ENCODE data around the gene HDLBP. TPM values are rescaled to one million over a fixed set of nuclear protein-coding genes. Genes with fewer than 3 reads are reported as not detected.

Gene HDLBP
- total and polyA plus RNA-seq, 2 experiments from 2014 or later: 230 to 306 TPM

DNA sequence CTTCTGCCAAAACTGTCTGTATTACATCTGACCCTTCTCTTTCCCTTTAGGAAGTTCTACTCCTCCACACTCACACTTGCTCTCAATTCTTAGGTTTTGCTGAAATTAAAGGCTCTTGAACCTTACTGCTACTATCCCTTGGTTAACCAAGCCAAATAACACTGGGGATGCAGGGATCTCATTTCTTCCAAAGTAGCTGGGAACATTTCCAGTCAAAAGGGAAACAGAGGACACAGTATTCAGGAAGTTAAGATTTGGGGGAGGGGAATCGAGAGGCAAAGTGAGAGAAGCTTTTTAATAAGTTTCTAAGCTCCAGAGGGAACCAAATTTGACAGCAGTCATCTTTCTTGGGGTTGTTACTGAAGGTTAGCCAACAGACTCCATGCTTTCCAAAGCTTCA is 6.4 kb upstream of the HDLBP start (continued):
- TF ChIP-seq, protein P1, sequence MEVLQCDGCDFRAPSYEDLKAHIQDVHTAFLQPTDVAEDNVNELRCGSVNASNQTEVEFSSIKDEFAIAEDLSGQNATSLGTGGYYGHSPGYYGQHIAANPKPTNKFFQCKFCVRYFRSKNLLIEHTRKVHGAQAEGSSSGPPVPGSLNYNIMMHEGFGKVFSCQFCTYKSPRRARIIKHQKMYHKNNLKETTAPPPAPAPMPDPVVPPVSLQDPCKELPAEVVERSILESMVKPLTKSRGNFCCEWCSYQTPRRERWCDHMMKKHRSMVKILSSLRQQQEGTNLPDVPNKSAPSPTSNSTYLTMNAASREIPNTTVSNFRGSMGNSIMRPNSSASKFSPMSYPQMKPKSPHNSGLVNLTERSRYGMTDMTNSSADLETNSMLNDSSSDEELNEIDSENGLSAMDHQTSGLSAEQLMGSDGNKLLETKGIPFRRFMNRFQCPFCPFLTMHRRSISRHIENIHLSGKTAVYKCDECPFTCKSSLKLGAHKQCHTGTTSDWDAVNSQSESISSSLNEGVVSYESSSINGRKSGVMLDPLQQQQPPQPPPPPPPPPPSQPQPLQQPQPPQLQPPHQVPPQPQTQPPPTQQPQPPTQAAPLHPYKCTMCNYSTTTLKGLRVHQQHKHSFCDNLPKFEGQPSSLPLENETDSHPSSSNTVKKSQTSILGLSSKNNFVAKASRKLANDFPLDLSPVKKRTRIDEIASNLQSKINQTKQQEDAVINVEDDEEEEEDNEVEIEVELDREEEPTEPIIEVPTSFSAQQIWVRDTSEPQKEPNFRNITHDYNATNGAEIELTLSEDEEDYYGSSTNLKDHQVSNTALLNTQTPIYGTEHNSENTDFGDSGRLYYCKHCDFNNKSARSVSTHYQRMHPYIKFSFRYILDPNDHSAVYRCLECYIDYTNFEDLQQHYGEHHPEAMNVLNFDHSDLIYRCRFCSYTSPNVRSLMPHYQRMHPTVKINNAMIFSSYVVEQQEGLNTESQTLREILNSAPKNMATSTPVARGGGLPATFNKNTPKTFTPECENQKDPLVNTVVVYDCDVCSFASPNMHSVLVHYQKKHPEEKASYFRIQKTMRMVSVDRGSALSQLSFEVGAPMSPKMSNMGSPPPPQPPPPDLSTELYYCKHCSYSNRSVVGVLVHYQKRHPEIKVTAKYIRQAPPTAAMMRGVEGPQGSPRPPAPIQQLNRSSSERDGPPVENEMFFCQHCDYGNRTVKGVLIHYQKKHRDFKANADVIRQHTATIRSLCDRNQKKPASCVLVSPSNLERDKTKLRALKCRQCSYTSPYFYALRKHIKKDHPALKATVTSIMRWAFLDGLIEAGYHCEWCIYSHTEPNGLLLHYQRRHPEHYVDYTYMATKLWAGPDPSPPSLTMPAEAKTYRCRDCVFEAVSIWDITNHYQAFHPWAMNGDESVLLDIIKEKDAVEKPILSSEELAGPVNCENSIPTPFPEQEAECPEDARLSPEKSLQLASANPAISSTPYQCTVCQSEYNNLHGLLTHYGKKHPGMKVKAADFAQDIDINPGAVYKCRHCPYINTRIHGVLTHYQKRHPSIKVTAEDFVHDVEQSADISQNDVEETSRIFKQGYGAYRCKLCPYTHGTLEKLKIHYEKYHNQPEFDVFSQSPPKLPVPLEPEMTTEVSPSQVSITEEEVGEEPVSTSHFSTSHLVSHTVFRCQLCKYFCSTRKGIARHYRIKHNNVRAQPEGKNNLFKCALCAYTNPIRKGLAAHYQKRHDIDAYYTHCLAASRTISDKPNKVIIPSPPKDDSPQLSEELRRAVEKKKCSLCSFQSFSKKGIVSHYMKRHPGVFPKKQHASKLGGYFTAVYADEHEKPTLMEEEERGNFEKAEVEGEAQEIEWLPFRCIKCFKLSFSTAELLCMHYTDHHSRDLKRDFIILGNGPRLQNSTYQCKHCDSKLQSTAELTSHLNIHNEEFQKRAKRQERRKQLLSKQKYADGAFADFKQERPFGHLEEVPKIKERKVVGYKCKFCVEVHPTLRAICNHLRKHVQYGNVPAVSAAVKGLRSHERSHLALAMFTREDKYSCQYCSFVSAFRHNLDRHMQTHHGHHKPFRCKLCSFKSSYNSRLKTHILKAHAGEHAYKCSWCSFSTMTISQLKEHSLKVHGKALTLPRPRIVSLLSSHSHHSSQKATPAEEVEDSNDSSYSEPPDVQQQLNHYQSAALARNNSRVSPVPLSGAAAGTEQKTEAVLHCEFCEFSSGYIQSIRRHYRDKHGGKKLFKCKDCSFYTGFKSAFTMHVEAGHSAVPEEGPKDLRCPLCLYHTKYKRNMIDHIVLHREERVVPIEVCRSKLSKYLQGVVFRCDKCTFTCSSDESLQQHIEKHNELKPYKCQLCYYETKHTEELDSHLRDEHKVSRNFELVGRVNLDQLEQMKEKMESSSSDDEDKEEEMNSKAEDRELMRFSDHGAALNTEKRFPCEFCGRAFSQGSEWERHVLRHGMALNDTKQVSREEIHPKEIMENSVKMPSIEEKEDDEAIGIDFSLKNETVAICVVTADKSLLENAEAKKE (CRISPR knock-in tag; IDR thresholded peaks at IDR 0.05): no peak

GRCh38 chr2:241321033-241321432 is 5.6 kb upstream of the HDLBP start:
- Mint-ChIP-seq H3K27ac (peak overlapping the region; percentile 20; the same call in 1 of the 2 replicates), H3K9me3 (no peaks in the 10 kb centered on the region), H3K4me3 (peak overlapping the region; percentile 24; the same call in 1 of the 3 replicates), H3K36me3 (ENCODE audit: low read depth) (peaks cover 36% of the 10 kb centered on the region), H3K27me3 (ENCODE audit: insufficient read depth, low read depth, poor library complexity) (peaks cover 1% of the 10 kb centered on the region), H3K4me1 (peaks cover 41% of the 10 kb centered on the region)
- Histone ChIP-seq H3F3A (replicated peaks; ENCODE audit: low read depth) (no peaks in the 10 kb centered on the region), H2AFZ (no peak overlapping the region), H4K20me1 (replicated peaks; ENCODE audit: insufficient read depth) (peaks cover 81% of the 10 kb centered on the region), H3K36me3 (ENCODE audit: insufficient read depth) (peaks cover 4% of the 10 kb centered on the region; the same call in 1 of the 2 replicates), H3K4me3 (0 out of 2 replicates have a peak overlapping the region, but pooled peaks have one; percentile 84), H3K9me2 (ENCODE audit: insufficient read depth) (no peaks in the 10 kb centered on the region), H3K27ac (ENCODE audit: low read depth) (peak overlapping the region; percentile 22; the same call in 1 of the 2 replicates), H3K27me3 (ENCODE audit: insufficient read depth) (no peaks in the 10 kb centered on the region), H3K79me2 (replicated peaks; ENCODE audit: insufficient read depth) (peaks cover 100% of the 10 kb centered on the region), H3K4me2 (0 out of 2 replicates have a peak overlapping the region, but pooled peaks have one; percentile 51), H3K4me1 (ENCODE audit: insufficient read depth) (peaks cover 46% of the 10 kb centered on the region)
- DNase-seq (ENCODE audit: low spot score): no peak
- ATAC-seq: no peak
- TF ChIP-seq, protein P2, sequence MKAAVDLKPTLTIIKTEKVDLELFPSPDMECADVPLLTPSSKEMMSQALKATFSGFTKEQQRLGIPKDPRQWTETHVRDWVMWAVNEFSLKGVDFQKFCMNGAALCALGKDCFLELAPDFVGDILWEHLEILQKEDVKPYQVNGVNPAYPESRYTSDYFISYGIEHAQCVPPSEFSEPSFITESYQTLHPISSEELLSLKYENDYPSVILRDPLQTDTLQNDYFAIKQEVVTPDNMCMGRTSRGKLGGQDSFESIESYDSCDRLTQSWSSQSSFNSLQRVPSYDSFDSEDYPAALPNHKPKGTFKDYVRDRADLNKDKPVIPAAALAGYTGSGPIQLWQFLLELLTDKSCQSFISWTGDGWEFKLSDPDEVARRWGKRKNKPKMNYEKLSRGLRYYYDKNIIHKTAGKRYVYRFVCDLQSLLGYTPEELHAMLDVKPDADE (IDR thresholded peaks at IDR 0.05): no peak
- TF ChIP-seq, protein P1 (CRISPR knock-in tag; IDR thresholded peaks at IDR 0.05): no peak
- TF ChIP-seq STAT1 (IDR thresholded peaks at IDR 0.05; ENCODE audit: unreplicated experiment) (no peak), ZNF331 (CRISPR knock-in tag; IDR thresholded peaks at IDR 0.05; ENCODE audit: low read depth) (no peak)
